Mammary epithelial cell (primary cell): Measurements from ENCODE around the gene PUS3.

Experiments
- CTCF ChIP-seq, 2 donors: IDR thresholded peaks in 1 of 2; conservative IDR thresholded peaks in 1 of 2; 2 replicates each; pipeline ENCODE4 v1.5.1; 2011 to 2012; ENCODE audit warnings: inconsistent platforms in 2 of 2, low read length in 2 of 2, mild to moderate bottlenecking in 2 of 2, control low read depth in 1 of 2, low read depth in 1 of 2; ENCODE audit not compliant: insufficient read depth in 1 of 2; ENCODE audit errors: extremely low read depth in 1 of 2
- EZH2 ChIP-seq: IDR thresholded peaks from 2 replicates; pipeline ENCODE4 v1.6.1; 2012; ENCODE audit warnings: low read length, inconsistent platforms, borderline replicate concordance

GRCh38 chr11:125903711-125904659 lies 979 bp upstream of the PUS3 start, which contains the start of gene DDX25:
- no peak for TF ChIP-seq CTCF (conservative IDR thresholded peaks at IDR 0.05 in 1 of 2, IDR thresholded peaks at IDR 0.05 in 1 of 2; ENCODE audit: extremely low read depth in 1 of 2, insufficient read depth in 1 of 2, low read depth in 1 of 2, low read length in 2 of 2)
- no peak for TF ChIP-seq EZH2
